ENCODE data around the gene CST11. TPM values are rescaled to one million over a fixed set of nuclear protein-coding genes. Genes with fewer than 3 reads are reported as not detected.
A peak's percentile ranks its signal among the peaks of the same experiment; 100 is the strongest.

CST11 gene
- total RNA-seq, 2 donors from 2014 or later: not detected

GRCh38 chr20:23413862-23414422, 38.7 kb downstream of the CST11 start:
- no peak for DNase-seq (ENCODE audit: low spot score in 2 of 2)
- Mint-ChIP-seq H3K36me3 (no peaks in the 10 kb centered on the region), H3K27ac (no peak overlapping the region), H3K9me3 (no peaks in the 10 kb centered on the region)
- ATAC-seq: no peak

GRCh38 chr20:23412026-23412425, 40.6 kb downstream of the CST11 start:
- Mint-ChIP-seq H3K27ac (no peak overlapping the region), H3K9me3 (no peaks in the 10 kb centered on the region), H3K36me3 (no peaks in the 10 kb centered on the region)
- DNase-seq (ENCODE audit: low spot score in 2 of 2) (no peak), ATAC-seq (no peak)

GRCh38 chr20:23410916-23411695, 41.6 kb downstream of the CST11 start:
- DNase-seq (ENCODE audit: low spot score in 2 of 2) (no peak), ATAC-seq (no peak)
- Mint-ChIP-seq H3K27ac (no peak overlapping the region), H3K9me3 (no peaks in the 10 kb centered on the region), H3K36me3 (no peaks in the 10 kb centered on the region)

- ATAC-seq: no peak
- DNase-seq (ENCODE audit: low spot score in 2 of 2): no peak
- Mint-ChIP-seq H3K9me3 (no peaks in the 10 kb centered on the region), H3K36me3 (no peaks in the 10 kb centered on the region), H3K27ac (no peak overlapping the region)
Measured at GRCh38 chr20:23409800-23410199, 42.9 kb downstream of the CST11 start.

DNA sequence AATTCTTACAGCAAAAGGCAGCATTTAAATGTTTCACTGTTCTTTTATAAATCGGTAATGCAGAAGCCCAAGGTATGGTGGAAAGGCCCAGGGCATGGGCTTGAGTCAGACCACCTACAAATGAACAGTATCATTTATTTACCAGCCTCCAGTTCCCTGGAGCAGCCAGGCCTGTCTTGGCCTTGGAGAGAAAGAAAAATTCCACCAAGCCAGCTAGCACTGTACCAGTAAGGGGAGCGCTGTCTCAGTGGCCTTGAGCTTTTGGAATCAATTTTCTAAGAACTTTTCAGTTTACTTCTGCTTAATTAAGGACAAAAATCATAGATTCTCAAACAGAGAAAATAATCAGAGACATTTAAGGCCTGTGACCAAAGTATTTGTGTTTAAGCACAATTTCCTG, 43.7 kb downstream of the CST11 start:
- no peak for ATAC-seq
- Mint-ChIP-seq H3K27ac (no peak overlapping the region), H3K36me3 (no peaks in the 10 kb centered on the region), H3K9me3 (no peaks in the 10 kb centered on the region)
- DNase-seq (ENCODE audit: low spot score in 2 of 2): no peak

GRCh38 chr20:23407781-23408464, 44.8 kb downstream of the CST11 start:
- DNase-seq (ENCODE audit: low spot score in 2 of 2) (no peak), ATAC-seq (peak; percentile 88 to 91)
- no peaks in the 10 kb centered on the region for H3K36me3 Mint-ChIP-seq
- H3K27ac Mint-ChIP-seq: no peak overlapping the region
- H3K9me3 Mint-ChIP-seq: no peaks in the 10 kb centered on the region

DNA sequence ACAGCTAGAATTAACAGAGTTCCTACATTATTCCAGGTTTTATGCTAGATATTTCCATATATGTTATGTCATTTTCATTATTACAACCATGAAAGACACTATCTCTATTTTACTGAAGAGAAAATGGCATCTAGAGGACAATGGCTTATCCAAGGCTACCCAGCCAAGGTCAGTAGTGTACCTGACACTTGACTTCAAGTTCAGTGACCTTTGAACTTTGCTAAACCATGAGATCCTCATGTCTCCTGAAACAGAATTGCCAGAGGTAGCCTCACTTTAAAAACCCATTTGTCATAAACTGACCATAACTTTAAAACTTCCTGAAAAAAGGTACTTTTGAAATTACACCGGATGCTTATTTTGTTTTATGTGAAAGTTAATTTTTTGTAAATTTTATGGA, 45.8 kb downstream of the CST11 start:
- Mint-ChIP-seq H3K9me3 (no peaks in the 10 kb centered on the region), H3K36me3 (no peaks in the 10 kb centered on the region), H3K27ac (no peak overlapping the region)
- DNase-seq (ENCODE audit: low spot score in 2 of 2): no peak
- no peak for ATAC-seq

DNA sequence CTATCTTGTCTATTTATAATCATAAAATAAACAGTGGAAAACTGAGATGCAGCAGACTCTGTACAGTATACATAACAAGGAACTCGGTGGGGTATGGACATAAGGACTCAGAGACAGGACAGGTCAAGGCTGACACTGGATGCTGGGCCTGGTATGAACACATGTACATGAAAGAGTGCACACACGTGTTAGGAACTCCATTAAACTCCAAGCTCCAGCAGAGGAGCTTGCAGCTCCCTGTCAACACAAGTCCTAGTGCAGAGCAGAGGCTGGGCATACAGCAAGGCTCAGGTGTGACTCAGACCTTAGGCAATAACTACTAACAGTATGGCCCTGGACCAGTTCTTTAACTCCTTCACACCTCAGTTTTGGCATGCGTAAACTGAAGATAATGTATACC, 48.5 kb downstream of the CST11 start:
- DNase-seq (ENCODE audit: low spot score in 2 of 2) (no peak), ATAC-seq (no peak)
- no peak overlapping the region for H3K27ac Mint-ChIP-seq
- H3K36me3 Mint-ChIP-seq: peaks cover 0 to 6% of the 10 kb centered on the region in 2 donors
- H3K9me3 Mint-ChIP-seq: no peaks in the 10 kb centered on the region

- Mint-ChIP-seq H3K36me3 (peaks cover 0 to 6% of the 10 kb centered on the region in 2 donors), H3K9me3 (no peaks in the 10 kb centered on the region), H3K27ac (no peak overlapping the region)
- ATAC-seq (no peak), DNase-seq (ENCODE audit: low spot score in 2 of 2) (no peak)
Measured at GRCh38 chr20:23403751-23404150, 48.9 kb downstream of the CST11 start.

GRCh38 chr20:23401051-23401450, 51.6 kb downstream of the CST11 start:
- Mint-ChIP-seq H3K9me3 (no peaks in the 10 kb centered on the region), H3K36me3 (peaks cover 0 to 13% of the 10 kb centered on the region in 2 donors), H3K27ac (no peak overlapping the region)
- DNase-seq (ENCODE audit: low spot score in 2 of 2): no peak
- ATAC-seq: no peak

Other genes starting within 250 kb of the CST11 start
- gene NXT1, start 102.1 kb downstream of the CST11 start, total RNA-seq: 10 to 100 TPM; 37.0 to 45.9 TPM
- 1 to 10 TPM; 5.6 to 9.2 TPM for gene GZF1, start 90.7 kb downstream of the CST11 start, total RNA-seq
- 10 to 100 TPM; 10.1 to 16.2 TPM for gene NAPB, start 31.4 kb downstream of the CST11 start, total RNA-seq
- not detected for gene CSTL1, start 13.2 kb downstream of the CST11 start, total RNA-seq
- gene CST8, start 38.2 kb upstream of the CST11 start, total RNA-seq: not detected
- not detected for gene CST9L, start 115.6 kb upstream of the CST11 start, total RNA-seq
- not detected for gene CST9, start 153.0 kb upstream of the CST11 start, total RNA-seq
- 1 to 10 TPM in 1 of 2 donors, not detected in 1; 1.2 TPM for gene CST3, start 185.1 kb upstream of the CST11 start, total RNA-seq
- not detected for gene CST4, start 236.2 kb upstream of the CST11 start, total RNA-seq